SK-N-MC (cell line): ENCODE results near the gene MRPS12.
"Not testable (repeated sequence)": the region's sequence is repeated elsewhere in the genome, so short reads cannot be mapped to it uniquely, and the experiment has no call there.

Experiments used
- DNase-seq: peaks from one replicate; pipeline ENCODE4 v3.0.0-alpha.2; 2011; ENCODE audit warnings: low read depth, low spot score
- H3K27ac ChIP-seq: fragments of 200-600 bp; sonication (generic); 2 replicates; pipeline ENCODE4 v1.5.1; 2016; ENCODE audit warnings: mixed run types
- H3K36me3 ChIP-seq: fragments of 200-600 bp; sonication (generic); 2 replicates; pipeline ENCODE4 v1.6.1; 2017; ENCODE audit warnings: antibody characterized with exemption, low read length, mixed read lengths; ENCODE audit not compliant: insufficient read depth
- H3K4me3 ChIP-seq: fragments of 200-600 bp; sonication (generic); 2 replicates; pipeline ENCODE4 v1.5.1; 2016
- H3K9ac ChIP-seq: fragments of 200-600 bp; sonication (generic); 2 replicates; pipeline ENCODE4 v1.8.0; 2017; ENCODE audit warnings: mixed run types, mixed read lengths; ENCODE audit not compliant: insufficient read length
- H3K9me3 ChIP-seq: fragments of 200-600 bp; sonication (generic); 2 replicates; pipeline ENCODE4 v1.6.1; 2017; ENCODE audit warnings: low read depth, mild to moderate bottlenecking, antibody characterized with exemption, low read length, moderate library complexity, mixed read lengths
- EZH2 ChIP-seq: fragments of 200-600 bp; sonication (generic); IDR thresholded peaks from one replicate; pipeline ENCODE4 v1.6.1; 2017; ENCODE audit warnings: antibody characterized with exemption
- FOXP2 ChIP-seq: optimal IDR thresholded peaks from 2 replicates; pipeline ENCODE3; 2011; ENCODE audit warnings: mild to moderate bottlenecking, moderate library complexity; ENCODE audit not compliant: insufficient read depth; ENCODE audit errors: extremely low read length, control extremely low read depth
- POLR2AphosphoS5 ChIP-seq: IDR thresholded peaks from 2 replicates; pipeline ENCODE4 v1.6.1; 2012; ENCODE audit warnings: mild to moderate bottlenecking, low read depth, low read length, borderline replicate concordance

MRPS12 gene

DNA sequence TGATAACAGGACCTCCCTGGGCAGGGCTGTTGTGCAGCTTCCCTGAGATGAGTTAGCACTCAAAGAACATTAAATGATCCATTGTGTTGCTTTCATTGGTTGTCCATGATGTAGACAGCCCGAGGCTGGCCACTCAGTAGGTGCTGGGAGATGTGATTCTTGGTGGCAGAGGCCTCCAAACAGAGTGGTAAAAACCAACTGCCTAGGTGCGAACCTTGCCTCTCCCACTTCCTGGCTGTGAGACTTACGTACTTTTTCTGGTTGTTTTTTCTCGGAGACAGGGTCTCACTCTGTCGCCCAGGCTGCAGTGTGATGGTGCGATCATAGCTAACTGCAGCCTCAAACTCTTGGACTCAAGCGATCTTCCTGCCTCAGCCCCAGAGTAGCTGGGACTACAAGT lies 6.4 kb upstream of the MRPS12 start:
- DNase-seq, result no peak
- Histone ChIP-seq H3K27ac (no peak overlapping the region), H3K9me3 (no peaks in the 10 kb centered on the region), H3K36me3 (peaks cover 31% of the 10 kb centered on the region), H3K4me3 (no peak overlapping the region), H3K9ac (no peak overlapping the region)
- no peak for TF ChIP-seq EZH2
- no peak for TF ChIP-seq POLR2AphosphoS5
- no peak for TF ChIP-seq FOXP2

DNA sequence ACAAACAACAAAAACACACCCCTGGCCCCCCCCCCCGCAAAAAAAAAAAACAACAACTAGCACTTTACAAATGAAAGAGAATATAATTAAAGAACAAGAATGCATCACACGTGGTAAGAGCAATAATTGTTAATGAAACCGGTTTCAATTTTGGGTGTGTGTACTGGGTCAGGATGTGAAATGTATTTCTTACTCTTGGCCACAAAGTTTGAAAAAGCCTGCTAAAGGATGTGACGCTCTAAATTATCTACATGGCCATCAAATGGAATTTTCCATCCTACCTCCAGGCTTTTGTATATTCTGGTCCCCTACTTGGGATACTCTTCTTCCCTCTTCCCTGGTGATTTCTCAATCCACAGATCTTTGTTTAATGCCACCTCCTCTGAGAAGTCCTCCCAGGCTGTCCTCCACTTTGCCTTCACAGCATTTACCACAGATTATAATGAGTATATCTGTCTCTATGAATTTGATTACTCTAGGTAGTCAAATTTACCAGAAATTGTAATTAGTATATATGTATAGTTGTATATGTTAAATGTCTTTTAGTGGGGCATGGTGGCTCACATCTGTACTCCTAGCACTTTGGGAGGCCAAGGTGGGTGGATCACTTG lies 2.2 kb upstream of the MRPS12 start:
- no peak for DNase-seq
- TF ChIP-seq FOXP2, result no peak
- no peak for TF ChIP-seq EZH2
- TF ChIP-seq POLR2AphosphoS5, result no peak
- Histone ChIP-seq H3K9me3 (no peaks in the 10 kb centered on the region), H3K4me3 (no peak overlapping the region), H3K27ac (no peak overlapping the region), H3K36me3 (peaks cover 33% of the 10 kb centered on the region), H3K9ac (no peak overlapping the region)

DNA sequence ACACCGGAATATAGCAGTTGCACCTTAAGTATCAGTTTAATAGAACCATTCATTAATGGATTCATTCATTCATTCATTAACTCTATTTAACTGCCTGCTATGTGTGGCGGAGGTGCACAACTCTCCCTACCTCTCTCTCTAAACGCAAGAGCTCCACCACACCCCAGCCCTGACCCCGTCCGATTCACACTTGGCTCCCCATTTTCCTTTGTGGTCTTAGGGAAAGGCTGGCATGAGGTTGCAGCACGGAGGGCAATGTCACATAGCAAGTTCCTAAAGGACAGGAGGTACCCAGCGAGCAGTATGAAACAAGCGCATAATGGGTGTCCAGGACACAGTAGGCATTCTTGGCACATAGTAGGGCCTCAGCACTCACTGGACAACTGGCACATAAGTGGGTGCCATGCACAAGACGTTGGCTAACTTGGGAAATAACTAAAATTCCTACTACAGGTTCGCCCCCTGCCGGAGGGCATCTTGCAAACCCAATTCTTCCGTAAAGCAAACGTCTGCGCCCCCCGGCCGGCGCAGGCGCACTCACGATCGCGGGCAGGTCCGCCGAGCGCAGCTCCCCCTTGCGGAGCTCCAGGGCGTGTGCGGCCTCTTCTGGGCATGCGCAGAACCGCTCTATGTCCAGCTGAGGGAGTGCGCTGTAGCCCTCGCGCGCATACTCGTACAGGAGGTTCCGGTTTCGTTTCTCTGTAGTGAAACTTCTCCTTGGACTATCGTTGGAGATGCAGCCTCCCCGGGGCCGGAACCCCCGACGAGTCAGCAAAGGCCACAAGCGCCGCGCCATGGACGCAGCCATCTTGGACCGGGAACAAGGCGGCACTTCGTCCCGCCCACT lies 592 bp upstream of the MRPS12 start, which contains the start of gene SARS2:
Gene SARS2, minus strand, starts transcription at position 835 of the 847 bp plus-strand sequence. Its CDS starts 27 bp downstream, at position 808.
- H3K36me3 ChIP-seq, result peaks cover 33% of the 10 kb centered on the region
- DNase-seq, result peak; percentile 81
- TF ChIP-seq EZH2, result no peak

DNA sequence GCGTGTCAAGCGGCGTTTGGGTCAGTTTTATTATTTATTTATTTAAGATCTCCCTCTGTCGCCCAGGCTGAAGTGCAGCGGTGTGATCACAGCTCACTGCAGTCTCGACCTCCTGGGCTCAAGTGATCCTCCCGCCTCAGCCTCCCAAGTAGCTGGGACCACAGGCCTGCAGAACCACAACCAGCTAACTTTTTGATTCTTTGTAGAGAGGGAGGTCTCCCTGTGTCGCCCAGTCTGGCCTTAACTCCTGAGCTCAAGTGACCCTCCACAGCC lies 713 bp downstream of the MRPS12 start:
- no peaks in the 10 kb centered on the region for H3K9me3 ChIP-seq
- peak overlapping the region; percentile 96 for H3K9ac ChIP-seq
- TF ChIP-seq EZH2 (no peak), POLR2AphosphoS5 (no peak), FOXP2 (no peak)
- H3K27ac ChIP-seq, result no peak overlapping the region; the same call in 1 of the 2 replicates
- peak overlapping the region; percentile 86 for H3K4me3 ChIP-seq
- no peak for DNase-seq
- H3K36me3 ChIP-seq, result peaks cover 26% of the 10 kb centered on the region

More for the DNA sequence above, 592 bp upstream of the MRPS12 start, which contains the start of gene SARS2:
- peak within 1 kb of the TSS; percentile 86 for H3K4me3 ChIP-seq
- H3K9ac ChIP-seq, result peak within 1 kb of the TSS; percentile 96
- no peaks in the 10 kb centered on the region for H3K9me3 ChIP-seq
- peak within 1 kb of the TSS; percentile 94 for H3K27ac ChIP-seq

DNA sequence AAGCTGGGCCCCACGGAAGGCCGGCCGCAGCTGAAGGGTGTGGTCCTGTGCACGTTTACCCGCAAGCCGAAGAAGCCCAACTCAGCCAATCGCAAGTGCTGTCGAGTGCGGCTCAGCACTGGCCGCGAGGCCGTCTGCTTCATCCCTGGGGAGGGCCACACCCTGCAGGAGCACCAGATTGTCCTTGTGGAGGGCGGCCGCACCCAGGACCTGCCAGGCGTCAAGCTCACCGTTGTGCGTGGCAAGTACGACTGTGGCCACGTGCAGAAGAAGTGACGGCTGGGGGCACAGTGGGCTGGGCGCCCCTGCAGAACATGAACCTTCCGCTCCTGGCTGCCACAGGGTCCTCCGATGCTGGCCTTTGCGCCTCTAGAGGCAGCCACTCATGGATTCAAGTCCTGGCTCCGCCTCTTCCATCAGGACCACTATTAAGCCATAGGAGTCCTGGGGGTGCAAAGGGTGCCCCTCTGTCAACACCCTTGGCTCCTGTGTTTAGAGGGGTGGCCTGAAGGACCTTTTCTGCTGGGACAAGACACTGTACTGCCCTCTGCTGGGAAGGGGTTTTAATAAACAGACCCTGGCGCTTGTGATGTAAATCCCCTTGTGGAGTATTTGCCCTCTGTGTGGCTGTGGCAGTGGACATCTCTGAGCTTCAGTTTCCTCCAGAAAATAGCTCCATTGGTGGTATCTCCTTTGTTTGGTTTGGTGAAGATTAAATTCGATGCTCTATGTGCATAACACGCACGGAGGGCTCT lies 1.9 kb downstream of the MRPS12 start:
- Histone ChIP-seq H3K4me3 (no peak overlapping the region), H3K9me3 (no peaks in the 10 kb centered on the region), H3K9ac (no peak overlapping the region), H3K36me3 (peaks cover 26% of the 10 kb centered on the region), H3K27ac (no peak overlapping the region)
- TF ChIP-seq EZH2, result no peak
- no peak for TF ChIP-seq FOXP2
- no peak for TF ChIP-seq POLR2AphosphoS5
- no peak for DNase-seq

DNA sequence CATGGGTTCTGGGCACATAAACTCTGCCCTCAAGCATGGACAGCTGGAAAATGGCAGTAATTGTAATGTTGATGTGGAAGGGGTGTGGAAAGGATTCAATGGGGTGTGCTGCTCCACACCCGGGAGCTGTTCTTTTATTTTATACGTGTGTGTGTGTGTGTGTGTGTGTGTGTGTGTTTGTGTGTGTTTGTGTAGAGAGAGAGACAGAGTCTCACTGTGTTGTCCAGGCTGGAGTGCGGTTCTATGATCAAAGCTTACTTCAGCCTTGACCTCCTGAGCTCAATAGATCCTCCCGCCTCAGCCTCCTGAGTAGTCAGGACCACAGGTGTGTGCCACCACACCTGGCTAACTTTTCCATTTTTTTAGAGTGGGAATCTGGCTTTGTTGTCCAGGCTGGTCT lies 2.8 kb downstream of the MRPS12 start:
- TF ChIP-seq POLR2AphosphoS5, result no peak
- TF ChIP-seq EZH2, result no peak
- no peak for TF ChIP-seq FOXP2
- Histone ChIP-seq H3K9me3 (no peaks in the 10 kb centered on the region), H3K9ac (no peak overlapping the region), H3K4me3 (no peak overlapping the region), H3K36me3 (peaks cover 26% of the 10 kb centered on the region), H3K27ac (no peak overlapping the region)
- DNase-seq, result no peak

DNA sequence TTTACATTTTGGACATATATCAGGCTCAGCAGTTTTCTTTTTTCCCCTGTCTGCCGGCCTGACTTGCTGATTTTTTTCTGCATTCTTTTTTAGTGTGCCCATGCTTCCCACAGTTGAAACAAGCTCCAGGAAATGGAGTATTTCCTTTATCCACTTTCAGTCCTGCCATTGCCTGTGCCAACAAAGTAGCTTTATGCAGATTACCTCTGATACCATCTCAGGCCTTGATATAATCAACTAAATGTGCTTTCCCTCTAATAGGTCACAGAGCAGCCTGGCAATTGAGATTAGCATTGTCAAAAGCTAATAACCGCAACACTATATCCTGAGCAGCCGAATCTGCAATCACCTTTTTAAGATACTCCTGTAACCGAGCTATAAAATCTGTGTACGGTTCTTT lies 9.2 kb downstream of the MRPS12 start:
- no peak for DNase-seq
- Histone ChIP-seq H3K9me3 (no peaks in the 10 kb centered on the region), H3K36me3 (peaks cover 8% of the 10 kb centered on the region; the same call in 1 of the 2 replicates), H3K4me3 (no peak overlapping the region), H3K27ac (peak overlapping the region; percentile 1; the same call in 1 of the 2 replicates), H3K9ac (no peak overlapping the region)
- TF ChIP-seq POLR2AphosphoS5, result no peak

DNA sequence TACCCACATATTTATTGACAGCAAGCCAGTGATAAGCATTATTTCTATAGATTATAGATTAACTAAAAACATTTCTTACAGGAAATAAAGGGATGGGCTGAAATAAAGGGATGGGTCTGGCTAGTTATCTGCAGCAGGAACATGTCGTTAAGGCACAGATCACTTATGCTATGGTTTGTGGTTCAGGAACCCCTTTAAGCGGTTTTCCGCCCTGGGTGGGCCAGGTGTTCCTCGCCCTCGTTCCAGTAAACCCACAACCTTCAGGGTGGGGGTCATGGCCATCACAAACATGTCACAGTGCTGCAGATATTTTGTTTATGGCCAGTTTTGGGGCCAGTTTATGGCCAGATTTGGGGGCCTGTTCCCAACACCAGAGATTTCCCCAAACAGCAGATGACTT lies 10.7 kb downstream of the MRPS12 start:
- not testable (repeated sequence) for DNase-seq, H3K27ac ChIP-seq, H3K9me3 ChIP-seq, H3K4me3 ChIP-seq, H3K9ac ChIP-seq
- peaks cover 16% of the 10 kb centered on the region; the same call in 1 of the 2 replicates for H3K36me3 ChIP-seq

DNA sequence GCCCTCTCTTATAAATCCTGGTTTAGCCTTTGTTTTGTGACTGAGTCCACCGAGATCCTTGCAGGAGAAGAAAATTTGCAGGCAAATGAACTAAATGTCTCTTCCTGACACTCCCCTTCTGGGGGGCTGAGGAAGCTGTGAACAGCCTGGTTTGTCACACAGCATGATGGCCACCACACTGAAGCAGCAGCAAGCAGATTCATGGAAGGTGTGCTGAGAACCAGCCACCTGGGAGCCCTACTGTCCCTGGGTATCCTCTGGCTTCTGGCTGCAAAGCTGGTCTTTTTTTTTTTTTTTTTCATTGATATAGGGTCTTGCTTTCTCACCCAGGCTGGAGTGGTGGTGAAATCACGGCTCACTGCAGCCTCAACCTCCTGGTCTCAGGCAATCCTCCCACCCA lies 11.2 kb downstream of the MRPS12 start:
- Histone ChIP-seq H3K4me3 (no peak overlapping the region), H3K36me3 (peaks cover 20% of the 10 kb centered on the region; the same call in 1 of the 2 replicates), H3K9me3 (no peaks in the 10 kb centered on the region), H3K27ac (no peak overlapping the region), H3K9ac (no peak overlapping the region)
- TF ChIP-seq FOXP2, result no peak
- no peak for TF ChIP-seq POLR2AphosphoS5
- no peak for TF ChIP-seq EZH2
- no peak for DNase-seq
